Measurements from ENCODE around the gene CYP27B1.

DNA sequence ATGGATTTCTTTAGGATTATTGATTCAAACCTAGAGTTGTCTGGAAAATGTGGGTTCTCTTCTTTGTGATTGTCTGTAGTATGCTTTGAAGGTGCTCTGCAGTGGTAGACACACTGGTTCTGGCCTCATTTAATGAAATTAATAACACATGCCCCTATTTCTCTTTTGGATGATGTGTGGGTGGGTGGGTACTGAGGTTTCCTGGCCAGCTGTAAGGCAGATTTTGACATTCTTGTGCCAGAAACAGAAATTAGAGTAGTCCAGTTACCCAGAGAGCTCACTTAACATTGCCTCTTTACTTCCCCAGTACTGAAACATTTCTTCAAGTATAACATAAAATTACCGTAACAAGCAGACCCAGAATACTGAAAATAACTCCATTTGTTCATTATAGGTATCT is 30.1 kb upstream of the CYP27B1 start:
- TF ChIP-seq EZH2 (IDR thresholded peaks at IDR 0.05; ENCODE audit: borderline replicate concordance, low read depth, low read length, severe bottlenecking): no peak
- TF ChIP-seq, protein P1, sequence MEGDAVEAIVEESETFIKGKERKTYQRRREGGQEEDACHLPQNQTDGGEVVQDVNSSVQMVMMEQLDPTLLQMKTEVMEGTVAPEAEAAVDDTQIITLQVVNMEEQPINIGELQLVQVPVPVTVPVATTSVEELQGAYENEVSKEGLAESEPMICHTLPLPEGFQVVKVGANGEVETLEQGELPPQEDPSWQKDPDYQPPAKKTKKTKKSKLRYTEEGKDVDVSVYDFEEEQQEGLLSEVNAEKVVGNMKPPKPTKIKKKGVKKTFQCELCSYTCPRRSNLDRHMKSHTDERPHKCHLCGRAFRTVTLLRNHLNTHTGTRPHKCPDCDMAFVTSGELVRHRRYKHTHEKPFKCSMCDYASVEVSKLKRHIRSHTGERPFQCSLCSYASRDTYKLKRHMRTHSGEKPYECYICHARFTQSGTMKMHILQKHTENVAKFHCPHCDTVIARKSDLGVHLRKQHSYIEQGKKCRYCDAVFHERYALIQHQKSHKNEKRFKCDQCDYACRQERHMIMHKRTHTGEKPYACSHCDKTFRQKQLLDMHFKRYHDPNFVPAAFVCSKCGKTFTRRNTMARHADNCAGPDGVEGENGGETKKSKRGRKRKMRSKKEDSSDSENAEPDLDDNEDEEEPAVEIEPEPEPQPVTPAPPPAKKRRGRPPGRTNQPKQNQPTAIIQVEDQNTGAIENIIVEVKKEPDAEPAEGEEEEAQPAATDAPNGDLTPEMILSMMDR (IDR thresholded peaks at IDR 0.05; ENCODE audit: extremely low read depth in 1 of 2, insufficient read depth in 1 of 2, low read depth in 1 of 2, low read length in 2 of 2): no peak
- TF ChIP-seq MYC (IDR thresholded peaks at IDR 0.05; ENCODE audit: low read depth, low read length): no peak
- no peak for TF ChIP-seq POLR2A (IDR thresholded peaks at IDR 0.05; ENCODE audit: low read depth, low read length)

Measured in endothelial cell of umbilical vein (primary cell).